Thyroid gland (tissue), 4 donors: ENCODE measurements around the gene C1orf35.

Experiments
- POLR2A ChIP-seq, 2 donors: fragments of 450-650 bp; IDR thresholded peaks; one replicate each; pipeline ENCODE4 v1.6.1; 2017; ENCODE audit warnings: antibody characterized with exemption in 2 of 2, mild to moderate bottlenecking in 2 of 2, moderate library complexity in 1 of 2
- TF ChIP-seq, protein P1 (sequence below), 6 experiments: fragments of 200-600 bp in 3 of 6; fragments of 450-650 bp in 3 of 6; sonication (generic) in 3 of 6; IDR thresholded peaks; one replicate each; pipeline ENCODE4 v1.5.1; 2016 to 2019; ENCODE audit warnings: antibody characterized with exemption in 6 of 6, mild to moderate bottlenecking in 2 of 6, inconsistent platforms in 1 of 6, moderate library complexity in 1 of 6

DNA sequence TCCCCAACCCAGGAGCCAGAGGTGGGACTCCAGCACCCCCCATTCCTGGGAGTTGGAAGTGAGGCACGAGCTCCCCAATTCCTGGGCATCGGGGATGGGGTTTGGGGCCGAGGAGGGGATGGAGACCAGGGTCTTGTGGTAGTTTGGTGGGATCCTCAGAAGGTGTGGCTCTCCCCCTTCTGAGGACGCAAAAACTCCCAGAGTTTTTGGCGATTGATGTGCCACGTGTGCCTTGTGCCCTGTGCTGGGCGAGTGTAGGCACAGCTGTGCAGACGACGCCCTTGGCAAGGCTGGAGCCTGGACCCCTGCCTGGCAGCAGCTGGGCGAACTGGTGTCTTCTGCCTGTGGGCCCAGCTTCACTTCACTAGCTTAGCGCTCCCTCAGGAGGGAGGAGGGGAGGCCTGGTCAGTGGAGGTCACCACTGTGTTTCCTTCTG lies 39.6 kb upstream of the C1orf35 start:
- TF ChIP-seq, protein P1, sequence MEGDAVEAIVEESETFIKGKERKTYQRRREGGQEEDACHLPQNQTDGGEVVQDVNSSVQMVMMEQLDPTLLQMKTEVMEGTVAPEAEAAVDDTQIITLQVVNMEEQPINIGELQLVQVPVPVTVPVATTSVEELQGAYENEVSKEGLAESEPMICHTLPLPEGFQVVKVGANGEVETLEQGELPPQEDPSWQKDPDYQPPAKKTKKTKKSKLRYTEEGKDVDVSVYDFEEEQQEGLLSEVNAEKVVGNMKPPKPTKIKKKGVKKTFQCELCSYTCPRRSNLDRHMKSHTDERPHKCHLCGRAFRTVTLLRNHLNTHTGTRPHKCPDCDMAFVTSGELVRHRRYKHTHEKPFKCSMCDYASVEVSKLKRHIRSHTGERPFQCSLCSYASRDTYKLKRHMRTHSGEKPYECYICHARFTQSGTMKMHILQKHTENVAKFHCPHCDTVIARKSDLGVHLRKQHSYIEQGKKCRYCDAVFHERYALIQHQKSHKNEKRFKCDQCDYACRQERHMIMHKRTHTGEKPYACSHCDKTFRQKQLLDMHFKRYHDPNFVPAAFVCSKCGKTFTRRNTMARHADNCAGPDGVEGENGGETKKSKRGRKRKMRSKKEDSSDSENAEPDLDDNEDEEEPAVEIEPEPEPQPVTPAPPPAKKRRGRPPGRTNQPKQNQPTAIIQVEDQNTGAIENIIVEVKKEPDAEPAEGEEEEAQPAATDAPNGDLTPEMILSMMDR (IDR thresholded peaks at IDR 0.05): no peak
- TF ChIP-seq POLR2A (IDR thresholded peaks at IDR 0.05): no peak
